G401.6 (cell line): ENCODE results near the gene SOD3.

Source experiments
- FAIRE-seq: peaks from 2 replicates; lab custom pipeline; 2012; peaks lifted over from hg19 to GRCh38; lab: Jason Lieb, UNC

The SOD3 gene

GRCh38 chr4:24775750-24776149 is 19.6 kb upstream of the SOD3 start:
- no peak for FAIRE-seq

GRCh38 chr4:24777536-24778463 is 17.6 kb upstream of the SOD3 start:
- FAIRE-seq, result no peak

- FAIRE-seq, result no peak
Measured at GRCh38 chr4:24778464-24779225, 16.7 kb upstream of the SOD3 start.

- FAIRE-seq, result no peak
Measured at GRCh38 chr4:24780936-24781495, 14.4 kb upstream of the SOD3 start.

- no peak for FAIRE-seq
Measured at GRCh38 chr4:24781999-24782745, 13.2 kb upstream of the SOD3 start.

GRCh38 chr4:24783506-24783905 is 11.9 kb upstream of the SOD3 start:
- FAIRE-seq, result no peak

- FAIRE-seq, result no peak
Measured at GRCh38 chr4:24791043-24791442, 4.3 kb upstream of the SOD3 start.

GRCh38 chr4:24792552-24792951 is 2.8 kb upstream of the SOD3 start:
- FAIRE-seq, result no peak

GRCh38 chr4:24793219-24794005 is 2.0 kb upstream of the SOD3 start:
- no peak for FAIRE-seq

- no peak for FAIRE-seq
Measured at GRCh38 chr4:24794051-24794450, 1.3 kb upstream of the SOD3 start.

- FAIRE-seq, result no peak
Measured at GRCh38 chr4:24794480-24794879, 893 bp upstream of the SOD3 start.

- FAIRE-seq, result no peak
Measured at GRCh38 chr4:24795666-24796381, 451 bp downstream of the SOD3 start.

- no peak for FAIRE-seq
Measured at GRCh38 chr4:24796620-24797019, 1.2 kb downstream of the SOD3 start.

GRCh38 chr4:24798036-24798610 is 2.8 kb downstream of the SOD3 start:
- FAIRE-seq, result no peak

GRCh38 chr4:24799196-24799543 is 3.8 kb downstream of the SOD3 start:
- FAIRE-seq, result no peak

GRCh38 chr4:24799544-24800324 is 4.4 kb downstream of the SOD3 start:
- FAIRE-seq, result no peak

- no peak for FAIRE-seq
Measured at GRCh38 chr4:24800325-24800895, 5.0 kb downstream of the SOD3 start.

GRCh38 chr4:24801136-24801855 is 5.9 kb downstream of the SOD3 start:
- no peak for FAIRE-seq

- FAIRE-seq, result no peak
Measured at GRCh38 chr4:24802648-24803047, 7.3 kb downstream of the SOD3 start.
